ENCODE results near the gene CLNS1A.
A peak's percentile ranks its signal among the peaks of the same experiment; 100 is the strongest.
"Not testable (repeated sequence)": the region's sequence is repeated elsewhere in the genome, so short reads cannot be mapped to it uniquely, and the experiment has no call there.

Gene CLNS1A

DNA sequence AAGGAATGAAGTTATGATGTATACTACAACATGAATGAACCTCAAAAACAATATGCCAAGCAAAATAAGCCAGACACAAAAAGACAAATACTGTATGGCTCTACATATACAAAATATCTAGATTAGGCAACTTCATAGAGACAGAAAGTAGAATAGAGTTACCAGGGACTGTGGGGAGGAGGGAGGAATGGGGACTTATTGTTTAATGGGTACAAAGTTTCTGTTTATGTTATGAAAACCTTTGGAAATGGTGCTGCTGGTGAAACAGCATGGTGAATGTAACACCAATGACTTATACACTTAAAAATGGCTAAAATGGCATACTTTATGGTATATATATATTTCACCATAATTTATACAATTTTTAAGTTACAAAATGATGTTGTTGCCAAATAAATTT is 43.7 kb downstream of the CLNS1A start:
- Mint-ChIP-seq H3K27me3 (peaks cover under 1% of the 10 kb centered on the region), H3K36me3 (no peaks in the 10 kb centered on the region), H3K4me3 (no peak overlapping the region), H3K9me3 (no peaks in the 10 kb centered on the region), H3K4me1 (peaks cover 10% of the 10 kb centered on the region), H3K27ac (no peak overlapping the region)
- no peak for DNase-seq (ENCODE audit: low spot score in 2 of 2)
- no peak for ATAC-seq (ENCODE audit: low read depth)

DNA sequence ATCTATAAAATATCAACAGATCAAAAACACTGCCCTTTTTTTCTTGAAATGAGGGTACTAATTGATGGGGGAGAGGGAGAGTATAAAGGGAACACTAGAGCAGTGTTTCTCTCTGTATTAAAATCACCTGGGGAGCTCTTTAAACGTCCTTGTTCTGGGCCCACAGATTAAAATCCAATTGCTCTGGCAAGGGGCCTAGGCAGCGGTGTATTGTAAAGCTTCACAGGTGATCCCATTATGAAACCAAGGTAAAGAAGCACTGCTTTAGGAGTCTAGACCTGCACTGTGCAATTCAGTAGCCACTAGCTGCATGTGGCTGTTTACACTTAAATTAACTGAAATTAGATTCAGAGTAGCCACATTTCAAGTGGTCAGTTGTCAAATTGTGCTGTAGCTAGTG is 44.9 kb downstream of the CLNS1A start:
- ATAC-seq (ENCODE audit: low read depth) (no peak), DNase-seq (ENCODE audit: low spot score in 2 of 2) (no peak)
- peaks cover 2% of the 10 kb centered on the region for H3K27me3 Mint-ChIP-seq
- no peak overlapping the region for H3K27ac Mint-ChIP-seq
- H3K4me1 Mint-ChIP-seq: peaks cover 12% of the 10 kb centered on the region
- no peaks in the 10 kb centered on the region for H3K36me3 Mint-ChIP-seq
- no peak overlapping the region for H3K4me3 Mint-ChIP-seq
- no peaks in the 10 kb centered on the region for H3K9me3 Mint-ChIP-seq

DNA sequence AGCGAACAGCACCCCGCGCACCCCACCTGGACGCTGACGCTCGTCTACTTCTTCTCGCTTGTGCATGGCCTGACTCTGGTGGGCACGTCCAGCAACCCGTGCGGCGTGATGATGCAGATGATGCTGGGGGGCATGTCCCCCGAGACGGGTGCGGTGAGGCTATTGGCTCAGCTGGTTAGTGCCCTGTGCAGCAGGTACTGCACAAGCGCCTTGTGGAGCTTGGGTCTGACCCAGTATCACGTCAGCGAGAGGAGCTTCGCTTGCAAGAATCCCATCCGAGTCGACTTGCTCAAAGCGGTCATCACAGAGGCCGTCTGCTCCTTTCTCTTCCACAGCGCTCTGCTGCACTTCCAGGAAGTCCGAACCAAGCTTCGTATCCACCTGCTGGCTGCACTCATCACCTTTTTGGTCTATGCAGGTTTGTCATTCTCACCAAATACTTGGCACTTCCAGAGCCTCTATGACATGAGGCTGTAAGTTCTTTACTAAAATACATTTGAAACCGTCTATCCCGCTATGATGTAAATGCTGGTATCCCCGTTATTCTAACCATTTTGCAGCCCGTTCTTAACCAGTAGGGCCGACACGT is 47.3 kb downstream of the CLNS1A start:
- Mint-ChIP-seq H3K36me3 (no peaks in the 10 kb centered on the region), H3K4me1 (peaks cover 12% of the 10 kb centered on the region), H3K27ac (no peak overlapping the region), H3K4me3 (peak overlapping the region; percentile 95), H3K27me3 (peaks cover 4% of the 10 kb centered on the region), H3K9me3 (no peaks in the 10 kb centered on the region)
- DNase-seq (ENCODE audit: low spot score in 2 of 2) (no peak), ATAC-seq (ENCODE audit: low read depth) (peak; percentile 4)

DNA sequence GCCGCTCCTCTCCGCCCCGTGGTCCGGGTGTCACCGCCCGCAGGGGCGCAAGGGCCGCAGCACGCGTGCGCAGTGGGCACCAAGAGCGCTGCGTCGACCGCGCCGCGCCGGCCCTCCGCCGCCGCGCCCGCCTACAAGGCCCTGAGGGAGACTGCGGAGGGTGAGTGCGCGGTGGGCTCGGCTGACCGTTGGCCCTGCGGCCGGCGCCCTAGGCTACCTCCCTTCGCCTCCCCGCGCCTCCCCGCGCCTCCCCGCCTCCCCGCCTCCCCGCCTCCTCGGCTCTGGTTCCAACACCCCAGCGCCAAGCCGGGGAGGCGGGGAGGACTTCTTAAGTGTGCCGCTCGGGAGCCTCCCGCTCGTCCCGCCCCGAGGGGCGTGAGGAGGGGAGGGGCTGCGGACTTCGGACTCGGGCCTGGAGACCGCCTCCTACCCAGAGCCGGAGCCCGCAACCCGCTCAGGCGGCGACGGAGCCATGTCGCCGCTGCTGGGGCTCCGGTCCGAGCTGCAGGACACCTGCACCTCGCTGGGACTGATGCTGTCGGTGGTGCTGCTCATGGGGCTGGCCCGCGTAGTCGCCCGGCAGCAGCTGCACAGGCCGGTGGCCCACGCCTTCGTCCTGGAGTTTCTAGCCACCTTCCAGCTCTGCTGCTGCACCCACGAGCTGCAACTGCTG is 47.9 kb downstream of the CLNS1A start, which contains the start of gene AQP11:
Gene AQP11 (plus strand): TSS at position 433 of the 673 bp plus-strand sequence. CDS start 40 bp downstream, at position 473.
- Mint-ChIP-seq H3K4me1 (peaks cover 12% of the 10 kb centered on the region), H3K27me3 (peaks cover 4% of the 10 kb centered on the region)
- peak; percentile 80 for ATAC-seq (ENCODE audit: low read depth)

DNA sequence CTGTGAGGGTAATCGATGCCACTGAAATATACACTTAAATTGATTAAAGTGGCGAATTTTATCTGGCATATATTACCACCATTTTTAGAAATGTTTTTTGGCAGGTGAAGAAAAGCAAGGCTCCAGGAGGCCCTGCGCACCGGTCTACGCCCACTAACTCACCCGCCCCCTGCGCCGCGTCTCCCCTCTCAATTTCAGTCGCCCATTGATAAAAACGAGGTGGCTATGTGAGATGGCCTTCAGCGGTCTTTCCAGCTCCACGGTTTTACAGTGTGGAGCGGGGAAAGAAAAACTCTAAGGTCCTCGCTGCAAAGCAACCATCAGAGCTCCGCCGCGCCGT is 48.4 kb downstream of the CLNS1A start:
- Mint-ChIP-seq H3K36me3 (no peaks in the 10 kb centered on the region), H3K27ac (no peak overlapping the region), H3K9me3 (no peaks in the 10 kb centered on the region), H3K27me3 (peaks cover 4% of the 10 kb centered on the region), H3K4me3 (peak overlapping the region; percentile 89), H3K4me1 (peaks cover 12% of the 10 kb centered on the region)
- ATAC-seq (ENCODE audit: low read depth) (peak; percentile 25), DNase-seq (ENCODE audit: low spot score in 2 of 2) (no peak)

More for the DNA sequence above, 47.9 kb downstream of the CLNS1A start, which contains the start of gene AQP11:
- Mint-ChIP-seq H3K36me3 (no peaks in the 10 kb centered on the region), H3K9me3 (no peaks in the 10 kb centered on the region), H3K4me3 (peak within 1 kb of the TSS; percentile 95), H3K27ac (no peak within 1 kb of the TSS)
- DNase-seq (ENCODE audit: low spot score in 2 of 2): peak; percentile 44 to 58

DNA sequence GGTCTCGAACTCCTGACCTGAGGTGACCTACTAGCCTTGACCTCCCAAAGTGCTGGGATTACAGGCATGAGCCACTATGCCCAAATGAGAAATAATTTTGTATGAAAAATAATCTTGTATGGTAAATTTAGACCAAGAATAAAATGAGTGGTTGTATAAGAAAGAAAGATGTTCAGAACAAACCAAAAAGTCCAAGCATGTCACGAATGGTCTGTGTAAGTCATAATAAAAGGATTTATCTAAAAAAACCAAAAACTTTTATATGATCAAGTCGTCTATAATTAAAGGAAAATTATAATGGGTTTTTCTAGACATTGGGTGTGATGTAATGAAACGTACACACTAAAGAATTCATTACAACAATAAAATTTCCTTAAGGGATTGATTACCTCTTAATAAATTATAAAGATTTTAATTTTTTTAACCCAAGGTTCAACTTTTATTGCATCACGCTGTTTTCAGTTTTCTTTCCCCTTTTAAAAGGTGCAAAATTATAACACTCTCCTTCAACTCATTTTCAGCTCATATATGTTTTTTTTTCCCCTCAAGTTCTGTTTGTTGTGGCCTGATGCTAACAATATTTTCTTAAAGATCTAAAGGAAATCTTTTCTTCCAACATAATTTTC is 56.8 kb downstream of the CLNS1A start:
- Mint-ChIP-seq H3K9me3 (peaks cover 3% of the 10 kb centered on the region), H3K27me3 (peaks cover 2% of the 10 kb centered on the region), H3K4me1 (no peaks in the 10 kb centered on the region), H3K36me3 (peaks cover 2% of the 10 kb centered on the region), H3K4me3 (no peak overlapping the region), H3K27ac (no peak overlapping the region)
- DNase-seq (ENCODE audit: low spot score in 2 of 2): no peak
- ATAC-seq (ENCODE audit: low read depth): no peak

DNA sequence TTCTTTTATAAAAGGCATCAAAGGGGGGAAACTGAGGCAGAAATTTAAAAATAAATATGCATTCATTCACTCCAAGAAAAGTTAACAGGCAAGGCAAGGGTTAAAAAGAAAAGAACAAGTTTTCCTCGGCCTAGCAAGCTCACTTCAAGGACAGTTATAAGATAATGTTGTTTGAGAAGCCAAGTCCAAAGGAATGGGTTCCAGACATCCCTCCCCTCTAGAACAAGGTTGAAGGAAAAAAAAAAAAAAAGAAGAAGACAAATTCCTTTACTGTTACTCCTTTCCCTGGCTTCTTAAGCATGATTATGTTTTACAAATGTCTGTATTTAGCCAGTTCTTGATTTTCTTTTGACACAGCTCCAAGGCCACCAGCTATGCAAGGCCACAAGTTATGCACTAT is 62.2 kb downstream of the CLNS1A start:
- ATAC-seq (ENCODE audit: low read depth); DNase-seq (ENCODE audit: low spot score in 2 of 2); H3K27me3 Mint-ChIP-seq; H3K9me3 Mint-ChIP-seq; H3K4me3 Mint-ChIP-seq; H3K36me3 Mint-ChIP-seq; H3K27ac Mint-ChIP-seq; H3K4me1 Mint-ChIP-seq: not testable (repeated sequence)

DNA sequence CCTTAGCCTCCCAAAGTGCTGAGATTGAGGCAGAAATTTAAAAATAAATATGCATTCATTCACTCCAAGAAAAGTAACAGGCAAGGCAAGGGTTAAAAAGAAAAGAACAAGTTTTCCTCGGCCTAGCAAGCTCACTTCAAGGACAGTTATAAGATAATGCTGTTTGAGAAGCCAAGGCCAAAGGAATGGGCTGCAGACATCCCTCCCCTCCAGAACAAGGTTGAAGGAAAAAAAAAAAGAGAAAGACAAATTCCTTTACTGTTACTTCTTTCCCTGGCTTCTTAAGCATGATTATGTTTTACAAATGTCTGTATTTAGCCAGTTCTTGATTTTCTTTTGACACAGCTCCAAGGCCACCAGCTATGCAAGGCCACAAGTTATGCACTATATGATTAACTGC is 66.7 kb downstream of the CLNS1A start:
- H3K9me3 Mint-ChIP-seq; ATAC-seq (ENCODE audit: low read depth); H3K4me3 Mint-ChIP-seq; H3K27ac Mint-ChIP-seq; DNase-seq (ENCODE audit: low spot score in 2 of 2); H3K4me1 Mint-ChIP-seq; H3K36me3 Mint-ChIP-seq: not testable (repeated sequence)
- H3K27me3 Mint-ChIP-seq: peaks cover 11% of the 10 kb centered on the region

DNA sequence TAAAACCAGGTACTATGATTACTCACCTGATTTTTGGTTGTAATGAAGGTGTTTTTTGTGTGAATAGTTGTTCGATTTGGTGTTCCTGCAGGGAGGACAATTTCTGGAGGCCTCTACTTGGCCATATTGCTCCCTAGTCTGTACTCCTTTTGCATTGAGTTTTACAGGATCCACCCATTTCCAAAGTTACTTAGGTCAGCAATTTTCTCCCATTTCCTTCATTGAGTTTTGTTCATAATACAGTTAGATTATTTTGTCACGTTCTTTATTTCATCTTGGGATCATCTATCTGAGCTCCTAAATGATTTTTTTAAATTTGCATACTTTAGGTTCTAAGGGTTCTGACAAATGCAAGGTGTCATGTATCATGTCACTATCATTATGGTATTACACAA is 67.9 kb downstream of the CLNS1A start:
- ATAC-seq (ENCODE audit: low read depth): no peak
- Mint-ChIP-seq H3K4me1 (no peaks in the 10 kb centered on the region), H3K9me3 (peaks cover 3% of the 10 kb centered on the region), H3K27ac (no peak overlapping the region), H3K27me3 (peaks cover 11% of the 10 kb centered on the region), H3K36me3 (no peaks in the 10 kb centered on the region), H3K4me3 (no peak overlapping the region)
- no peak for DNase-seq (ENCODE audit: low spot score in 2 of 2)

DNA sequence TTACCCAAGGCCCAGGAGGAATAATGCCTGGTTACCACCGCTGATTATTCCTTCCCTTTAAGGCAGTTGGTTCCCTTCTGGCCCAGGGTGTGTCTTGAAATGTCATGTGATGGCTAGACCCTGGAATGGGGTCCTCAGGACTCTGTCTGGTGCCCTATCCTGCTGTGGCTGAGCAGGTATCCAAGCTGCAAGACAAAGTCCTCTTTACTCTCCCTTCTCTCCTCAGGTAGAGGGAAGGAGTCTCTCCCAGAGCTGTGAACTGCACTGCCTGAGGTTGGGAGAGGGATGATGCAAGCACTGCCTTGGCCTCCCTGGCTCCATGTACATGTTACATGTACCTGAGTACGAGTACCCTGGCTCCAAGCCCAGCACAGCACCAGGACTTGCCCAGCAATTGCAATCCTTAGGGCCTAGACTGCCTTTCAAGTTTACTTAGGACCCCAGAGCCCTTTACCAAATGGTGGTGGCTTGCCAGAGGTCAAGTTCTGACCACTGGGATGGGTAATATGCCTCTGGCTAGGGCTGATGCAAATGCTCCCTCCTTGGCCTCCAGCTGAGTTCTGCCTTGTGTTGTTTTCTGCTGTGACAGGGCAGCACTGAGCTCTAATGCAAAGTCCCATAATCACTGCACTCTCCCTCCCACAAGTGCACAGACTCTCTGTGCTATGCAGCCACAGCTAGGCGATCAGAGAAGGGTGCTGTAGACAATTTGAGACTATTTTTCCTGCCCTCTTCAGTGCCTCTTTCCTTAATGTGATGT is 68.5 kb downstream of the CLNS1A start:
- no peak overlapping the region for H3K27ac Mint-ChIP-seq
- H3K4me1 Mint-ChIP-seq: no peaks in the 10 kb centered on the region
- no peak for DNase-seq (ENCODE audit: low spot score in 2 of 2)
- H3K36me3 Mint-ChIP-seq: no peaks in the 10 kb centered on the region
- H3K27me3 Mint-ChIP-seq: peaks cover 11% of the 10 kb centered on the region
- ATAC-seq (ENCODE audit: low read depth): no peak
- no peak overlapping the region for H3K4me3 Mint-ChIP-seq
- peaks cover 3% of the 10 kb centered on the region for H3K9me3 Mint-ChIP-seq

DNA sequence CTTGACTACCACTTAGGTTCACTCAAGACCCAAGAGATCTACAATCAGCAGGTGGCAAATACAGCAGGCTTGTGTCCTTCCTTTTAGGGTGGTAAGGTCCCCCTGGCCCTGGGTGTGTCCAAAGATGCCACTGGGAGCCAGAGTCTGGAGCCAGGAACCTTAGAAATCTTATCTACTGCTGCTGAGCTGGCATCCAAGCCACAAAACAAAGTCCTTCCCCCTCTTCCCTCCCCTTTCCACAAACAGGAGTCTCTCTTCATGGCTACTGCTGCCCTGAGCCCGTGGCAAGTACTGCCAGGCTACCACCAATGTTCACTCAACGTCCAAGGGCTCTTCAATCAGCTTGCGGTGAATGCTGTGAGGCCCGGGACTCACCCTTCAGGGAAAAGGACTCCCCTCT is 69.3 kb downstream of the CLNS1A start:
- Mint-ChIP-seq H3K9me3 (peaks cover 3% of the 10 kb centered on the region), H3K4me3 (no peak overlapping the region), H3K27me3 (peaks cover 11% of the 10 kb centered on the region), H3K4me1 (no peaks in the 10 kb centered on the region), H3K36me3 (no peaks in the 10 kb centered on the region), H3K27ac (no peak overlapping the region)
- DNase-seq (ENCODE audit: low spot score in 2 of 2) (no peak), ATAC-seq (ENCODE audit: low read depth) (no peak)
